GM23338 (cell line): ENCODE results near the gene RASEF. TPM values are rescaled to one million over a fixed set of nuclear protein-coding genes. Genes with fewer than 3 reads are reported as not detected.

Experiments
- ATAC-seq: fragments of 200-7000 bp; cut with Tn5 transposase; 3 replicates; pipeline ENCODE4 v1.9.1; 2020
- DNase-seq: peaks from one replicate; pipeline ENCODE4 v3.0.0-alpha.2; 2015; ENCODE audit warnings: low spot score
- H2AFZ ChIP-seq: fragments of 200-600 bp; sonication (generic); 2 replicates; pipeline ENCODE4 v1.8.0; 2016; ENCODE audit warnings: antibody characterized with exemption, mild to moderate bottlenecking, moderate library complexity
- H3F3A ChIP-seq: fragments of 200-600 bp; sonication (generic); replicated peaks from 2 replicates; pipeline ENCODE4 v1.8.0; 2017; ENCODE audit warnings: antibody characterized with exemption, mixed run types, low read depth
- H3K27ac ChIP-seq: fragments of 200-600 bp; sonication (generic); 2 replicates; pipeline ENCODE4 v1.6.1; 2016; ENCODE audit warnings: low read depth
- H3K27me3 ChIP-seq: fragments of 200-600 bp; sonication (generic); 2 replicates; pipeline ENCODE4 v1.8.0; 2016; ENCODE audit warnings: mild to moderate bottlenecking, mixed run types, moderate library complexity; ENCODE audit not compliant: insufficient read depth
- H3K36me3 ChIP-seq: fragments of 200-600 bp; sonication (generic); 2 replicates; pipeline ENCODE4 v1.8.0; 2016; ENCODE audit warnings: mild to moderate bottlenecking; ENCODE audit not compliant: insufficient read depth
- H3K4me1 ChIP-seq: fragments of 200-600 bp; sonication (generic); 2 replicates; pipeline ENCODE4 v1.8.0; 2016; ENCODE audit warnings: mild to moderate bottlenecking, moderate library complexity; ENCODE audit not compliant: insufficient read depth
- H3K4me2 ChIP-seq: fragments of 200-600 bp; sonication (generic); 2 replicates; pipeline ENCODE4 v1.7.1; 2017; ENCODE audit warnings: mixed run types
- H3K4me3 ChIP-seq: fragments of 200-600 bp; sonication (generic); 2 replicates; pipeline ENCODE4 v1.6.1; 2016; ENCODE audit warnings: mixed run types
- H3K79me2 ChIP-seq: fragments of 200-600 bp; sonication (generic); replicated peaks from 2 replicates; pipeline ENCODE4 v1.8.0; 2017; ENCODE audit warnings: mild to moderate bottlenecking; ENCODE audit not compliant: insufficient read depth
- H3K9me2 ChIP-seq: fragments of 200-600 bp; sonication (generic); 2 replicates; pipeline ENCODE4 v1.8.0; 2017; ENCODE audit not compliant: insufficient read depth
- H4K20me1 ChIP-seq: fragments of 200-600 bp; sonication (generic); replicated peaks from 2 replicates; pipeline ENCODE4 v1.8.0; 2017; ENCODE audit warnings: mild to moderate bottlenecking; ENCODE audit not compliant: insufficient read depth
- H3K27ac Mint-ChIP-seq: 2 replicates; pipeline ENCODE4 v1.8.0; 2020; ENCODE audit warnings: inconsistent platforms, mild to moderate bottlenecking, moderate library complexity, mixed read lengths
- H3K27me3 Mint-ChIP-seq: 3 replicates; pipeline ENCODE4 v1.8.0; 2022; ENCODE audit warnings: low read depth, mild to moderate bottlenecking, moderate library complexity, mixed read lengths, inconsistent platforms; ENCODE audit not compliant: insufficient read depth, poor library complexity
- H3K36me3 Mint-ChIP-seq: 3 replicates; pipeline ENCODE4 v1.8.0; 2021; ENCODE audit warnings: low read depth, mild to moderate bottlenecking, inconsistent platforms, moderate library complexity, mixed read lengths
- H3K4me1 Mint-ChIP-seq: 3 replicates; pipeline ENCODE4 v1.8.0; 2020; ENCODE audit warnings: mild to moderate bottlenecking, inconsistent platforms, mixed read lengths
- H3K4me3 Mint-ChIP-seq: 3 replicates; pipeline ENCODE4 v1.8.0; 2021; ENCODE audit warnings: moderate library complexity, mild to moderate bottlenecking, inconsistent platforms, mixed read lengths
- H3K9me3 Mint-ChIP-seq: 3 replicates; pipeline ENCODE4 v1.8.0; 2020; ENCODE audit warnings: moderate library complexity, mild to moderate bottlenecking, inconsistent platforms, mixed read lengths
- CREB1 ChIP-seq: fragments of 250-450 bp; sonication (Bioruptor Pico); IDR thresholded peaks from 2 replicates; pipeline ENCODE4 v1.5.0; 2020; ENCODE audit warnings: low read depth, mild to moderate bottlenecking, moderate library complexity
- ETS1 ChIP-seq: IDR thresholded peaks from 2 replicates; pipeline ENCODE4 v1.6.1; 2016; ENCODE audit warnings: antibody characterized with exemption
- EZH2 ChIP-seq: fragments of 200-600 bp; sonication (generic); IDR thresholded peaks from one replicate; pipeline ENCODE4 v1.8.0; 2017; ENCODE audit warnings: antibody characterized with exemption, mild to moderate bottlenecking, low read depth; ENCODE audit not compliant: unreplicated experiment
- EZH2phosphoT487 ChIP-seq: fragments of 200-600 bp; sonication (generic); IDR thresholded peaks from one replicate; pipeline ENCODE4 v1.8.1; 2018; ENCODE audit warnings: antibody characterized with exemption; ENCODE audit not compliant: unreplicated experiment
- JUNB ChIP-seq: IDR thresholded peaks from one replicate; pipeline ENCODE4 v1.6.1; 2016; ENCODE audit warnings: antibody characterized with exemption; ENCODE audit not compliant: unreplicated experiment
- NANOG ChIP-seq: IDR thresholded peaks from 2 replicates; pipeline ENCODE4 v1.6.1; 2016; ENCODE audit warnings: antibody characterized with exemption, borderline replicate concordance
- POLR2AphosphoS5 ChIP-seq: IDR thresholded peaks from 2 replicates; pipeline ENCODE4 v1.6.1; 2016; ENCODE audit warnings: antibody characterized with exemption, low read depth
- STAT1 ChIP-seq: IDR thresholded peaks from one replicate; pipeline ENCODE4 v1.6.1; 2016; ENCODE audit warnings: antibody characterized with exemption; ENCODE audit not compliant: unreplicated experiment
- ZNF114 ChIP-seq: fragments of 250-450 bp; sonication (Bioruptor Pico); IDR thresholded peaks from 2 replicates; pipeline ENCODE4 v1.5.0; 2020; ENCODE audit warnings: mild to moderate bottlenecking, moderate library complexity
- ZNF331 ChIP-seq: fragments of 250-450 bp; sonication (Bioruptor Pico); IDR thresholded peaks from 2 replicates; pipeline ENCODE4 v1.5.0; 2020; ENCODE audit warnings: low read depth, mild to moderate bottlenecking, moderate library complexity
- ZNF462 ChIP-seq: fragments of 250-450 bp; sonication (Bioruptor Pico); IDR thresholded peaks from 2 replicates; pipeline ENCODE4 v1.5.0; 2020; ENCODE audit warnings: mild to moderate bottlenecking, moderate library complexity
- polyA plus RNA-seq: library from polyadenylated mRNA; unstranded; fragments of >200 nt; fragmentation: Nextera tagmentation; extraction: Ambion mirVana; gene quantifications from 2 replicates; pipeline ENCODE4 v1.2.1, GENCODE V29; 2016
- total RNA-seq: library from RNA; depleted of rRNA; stranded (reverse); fragments of >200 nt; shearing (Covaris generic); gene quantifications from 2 replicates; pipeline ENCODE4 v1.2.3, GENCODE V29; 2014
- TF ChIP-seq, protein P1 (sequence below): IDR thresholded peaks from one replicate; pipeline ENCODE4 v1.6.1; 2018; ENCODE audit warnings: antibody characterized with exemption; ENCODE audit not compliant: unreplicated experiment
- TF ChIP-seq, protein P2 (sequence below), 2 experiments: fragments of 200-600 bp in 1 of 2; sonication (generic) in 1 of 2; conservative IDR thresholded peaks; 2 replicates each; pipeline versions ENCODE4 v1.5.1 to v1.6.1; 2016 to 2017; ENCODE audit warnings: antibody characterized with exemption in 2 of 2, low read depth in 2 of 2, mild to moderate bottlenecking in 2 of 2, moderate library complexity in 1 of 2

Gene RASEF
- total and polyA plus RNA-seq, 2 experiments from 2014 or later = 3.6 to 10.4 TPM

DNA sequence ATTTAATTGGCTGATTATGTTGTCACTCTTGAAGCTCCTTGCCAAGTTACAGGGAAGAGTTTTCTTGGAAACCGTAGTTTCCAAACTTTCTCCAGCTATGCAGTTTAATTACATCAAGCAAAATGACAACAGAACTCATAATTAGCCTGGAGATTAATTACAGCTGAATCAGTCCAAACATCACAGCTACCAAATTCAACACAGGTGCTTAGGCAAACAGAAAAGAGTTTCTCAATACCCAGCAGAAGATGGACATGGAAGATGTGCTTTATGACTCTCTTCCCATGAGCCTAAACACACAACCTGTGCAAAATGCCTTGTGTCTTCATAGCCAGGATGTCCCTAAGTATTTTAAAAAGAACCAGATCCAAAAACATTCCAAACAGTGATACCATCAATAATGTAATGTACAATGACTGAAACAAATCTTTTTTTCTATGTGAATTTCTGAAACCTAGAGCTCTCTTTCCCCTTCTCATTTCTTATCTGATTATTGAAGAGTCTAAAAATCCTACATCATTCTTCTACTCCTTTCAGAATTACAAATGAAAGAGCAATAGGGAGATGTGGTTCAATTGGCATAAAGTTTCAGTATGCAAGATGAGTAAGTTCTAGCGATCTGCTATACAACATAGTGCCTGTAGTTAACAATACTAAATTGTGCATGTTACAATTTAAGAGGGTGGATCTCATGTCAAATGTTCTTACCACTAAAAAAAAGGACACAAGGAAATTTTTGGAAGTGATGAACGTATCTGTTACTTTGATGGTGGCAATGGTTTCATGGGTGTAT is 124.3 kb downstream of the RASEF start:
- no peaks in the 10 kb centered on the region for H4K20me1 ChIP-seq
- no peak overlapping the region for H2AFZ ChIP-seq
- H3K9me2 ChIP-seq = no peaks in the 10 kb centered on the region
- Mint-ChIP-seq H3K4me1 (no peaks in the 10 kb centered on the region), H3K27me3 (no peaks in the 10 kb centered on the region), H3K9me3 (no peaks in the 10 kb centered on the region), H3K4me3 (no peak overlapping the region), H3K27ac (no peak overlapping the region), H3K36me3 (no peaks in the 10 kb centered on the region; the same call in 2 of the 3 replicates)
- H3K4me1 ChIP-seq = no peaks in the 10 kb centered on the region
- ATAC-seq (no peak), DNase-seq (no peak)
- H3K79me2 ChIP-seq = no peaks in the 10 kb centered on the region
- H3F3A ChIP-seq = no peaks in the 10 kb centered on the region
- no peak overlapping the region for H3K27ac ChIP-seq
- no peaks in the 10 kb centered on the region for H3K27me3 ChIP-seq
- no peaks in the 10 kb centered on the region for H3K36me3 ChIP-seq
- no peak overlapping the region for H3K4me3 ChIP-seq
- TF ChIP-seq, protein P1, sequence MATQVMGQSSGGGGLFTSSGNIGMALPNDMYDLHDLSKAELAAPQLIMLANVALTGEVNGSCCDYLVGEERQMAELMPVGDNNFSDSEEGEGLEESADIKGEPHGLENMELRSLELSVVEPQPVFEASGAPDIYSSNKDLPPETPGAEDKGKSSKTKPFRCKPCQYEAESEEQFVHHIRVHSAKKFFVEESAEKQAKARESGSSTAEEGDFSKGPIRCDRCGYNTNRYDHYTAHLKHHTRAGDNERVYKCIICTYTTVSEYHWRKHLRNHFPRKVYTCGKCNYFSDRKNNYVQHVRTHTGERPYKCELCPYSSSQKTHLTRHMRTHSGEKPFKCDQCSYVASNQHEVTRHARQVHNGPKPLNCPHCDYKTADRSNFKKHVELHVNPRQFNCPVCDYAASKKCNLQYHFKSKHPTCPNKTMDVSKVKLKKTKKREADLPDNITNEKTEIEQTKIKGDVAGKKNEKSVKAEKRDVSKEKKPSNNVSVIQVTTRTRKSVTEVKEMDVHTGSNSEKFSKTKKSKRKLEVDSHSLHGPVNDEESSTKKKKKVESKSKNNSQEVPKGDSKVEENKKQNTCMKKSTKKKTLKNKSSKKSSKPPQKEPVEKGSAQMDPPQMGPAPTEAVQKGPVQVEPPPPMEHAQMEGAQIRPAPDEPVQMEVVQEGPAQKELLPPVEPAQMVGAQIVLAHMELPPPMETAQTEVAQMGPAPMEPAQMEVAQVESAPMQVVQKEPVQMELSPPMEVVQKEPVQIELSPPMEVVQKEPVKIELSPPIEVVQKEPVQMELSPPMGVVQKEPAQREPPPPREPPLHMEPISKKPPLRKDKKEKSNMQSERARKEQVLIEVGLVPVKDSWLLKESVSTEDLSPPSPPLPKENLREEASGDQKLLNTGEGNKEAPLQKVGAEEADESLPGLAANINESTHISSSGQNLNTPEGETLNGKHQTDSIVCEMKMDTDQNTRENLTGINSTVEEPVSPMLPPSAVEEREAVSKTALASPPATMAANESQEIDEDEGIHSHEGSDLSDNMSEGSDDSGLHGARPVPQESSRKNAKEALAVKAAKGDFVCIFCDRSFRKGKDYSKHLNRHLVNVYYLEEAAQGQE = no peak
- no peak for TF ChIP-seq POLR2AphosphoS5
- no peak for TF ChIP-seq JUNB
- TF ChIP-seq ZNF462 (CRISPR knock-in tag) = no peak
- TF ChIP-seq NANOG = no peak
- TF ChIP-seq ZNF331 (CRISPR knock-in tag) = no peak
- TF ChIP-seq CREB1 (CRISPR knock-in tag) = no peak
- no peak for TF ChIP-seq EZH2phosphoT487
- TF ChIP-seq, protein P2, sequence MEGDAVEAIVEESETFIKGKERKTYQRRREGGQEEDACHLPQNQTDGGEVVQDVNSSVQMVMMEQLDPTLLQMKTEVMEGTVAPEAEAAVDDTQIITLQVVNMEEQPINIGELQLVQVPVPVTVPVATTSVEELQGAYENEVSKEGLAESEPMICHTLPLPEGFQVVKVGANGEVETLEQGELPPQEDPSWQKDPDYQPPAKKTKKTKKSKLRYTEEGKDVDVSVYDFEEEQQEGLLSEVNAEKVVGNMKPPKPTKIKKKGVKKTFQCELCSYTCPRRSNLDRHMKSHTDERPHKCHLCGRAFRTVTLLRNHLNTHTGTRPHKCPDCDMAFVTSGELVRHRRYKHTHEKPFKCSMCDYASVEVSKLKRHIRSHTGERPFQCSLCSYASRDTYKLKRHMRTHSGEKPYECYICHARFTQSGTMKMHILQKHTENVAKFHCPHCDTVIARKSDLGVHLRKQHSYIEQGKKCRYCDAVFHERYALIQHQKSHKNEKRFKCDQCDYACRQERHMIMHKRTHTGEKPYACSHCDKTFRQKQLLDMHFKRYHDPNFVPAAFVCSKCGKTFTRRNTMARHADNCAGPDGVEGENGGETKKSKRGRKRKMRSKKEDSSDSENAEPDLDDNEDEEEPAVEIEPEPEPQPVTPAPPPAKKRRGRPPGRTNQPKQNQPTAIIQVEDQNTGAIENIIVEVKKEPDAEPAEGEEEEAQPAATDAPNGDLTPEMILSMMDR (conservative IDR thresholded peaks at IDR 0.05; ENCODE audit: low read depth in 2 of 2) = no peak
- no peak for TF ChIP-seq STAT1
- no peak for TF ChIP-seq EZH2
- no peak for TF ChIP-seq ETS1
- TF ChIP-seq ZNF114 (CRISPR knock-in tag) = no peak
- no peak overlapping the region for H3K4me2 ChIP-seq
